ENCODE measurements around the gene UNC119.

The UNC119 gene

DNA sequence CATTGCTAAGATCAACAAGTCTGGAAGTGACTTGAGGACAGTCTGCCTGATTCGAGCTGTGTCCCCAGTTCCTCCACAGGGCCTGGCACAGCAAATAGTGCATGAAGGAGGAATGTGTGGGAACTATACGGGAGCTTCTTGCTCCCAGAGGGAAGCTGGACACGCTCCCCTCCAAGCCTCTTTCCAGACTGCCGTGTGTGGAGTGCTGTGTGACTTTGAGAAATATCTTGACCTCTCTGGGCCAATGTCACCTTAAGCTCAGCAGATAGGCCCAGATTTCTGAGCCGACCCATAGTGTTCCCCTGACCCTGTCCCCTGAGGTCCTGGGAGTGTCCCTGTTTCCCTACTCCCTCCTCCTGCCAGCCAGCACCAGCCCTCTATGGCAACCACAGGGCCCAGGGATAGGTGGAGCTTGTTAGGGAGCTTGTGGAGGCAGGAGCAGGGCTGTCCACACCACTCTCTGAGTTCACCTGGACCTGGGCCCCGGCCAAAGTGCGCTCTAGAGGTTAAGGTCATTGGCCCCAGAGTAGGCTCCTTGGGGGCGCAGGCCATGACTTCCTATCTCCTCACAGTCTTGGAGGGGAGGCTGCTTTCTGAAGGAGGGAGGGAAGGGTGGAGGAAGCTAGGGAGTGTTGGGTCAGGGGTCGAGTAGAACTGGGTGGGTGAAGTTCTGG, 52.6 kb downstream of the UNC119 start:
- DNase-seq (ENCODE audit: low spot score) = no peak
- no peak for FAIRE-seq

DNA sequence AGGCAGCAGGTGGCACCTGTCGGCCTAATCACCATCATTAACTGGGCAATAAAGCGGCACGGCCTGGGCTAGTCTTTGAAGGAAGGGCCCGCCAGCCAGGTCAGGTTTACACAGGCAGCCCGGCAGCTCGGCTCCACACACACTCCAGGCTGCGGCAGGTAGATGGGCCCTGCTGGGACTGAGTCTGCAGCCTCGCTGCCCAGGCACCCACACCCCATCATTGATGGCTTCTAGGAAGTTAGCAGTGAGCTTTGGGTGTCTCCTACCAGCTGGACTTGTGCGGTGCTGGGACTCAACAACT, 53.1 kb downstream of the UNC119 start:
- FAIRE-seq (no peak), DNase-seq (ENCODE audit: low spot score) (no peak)

DNA sequence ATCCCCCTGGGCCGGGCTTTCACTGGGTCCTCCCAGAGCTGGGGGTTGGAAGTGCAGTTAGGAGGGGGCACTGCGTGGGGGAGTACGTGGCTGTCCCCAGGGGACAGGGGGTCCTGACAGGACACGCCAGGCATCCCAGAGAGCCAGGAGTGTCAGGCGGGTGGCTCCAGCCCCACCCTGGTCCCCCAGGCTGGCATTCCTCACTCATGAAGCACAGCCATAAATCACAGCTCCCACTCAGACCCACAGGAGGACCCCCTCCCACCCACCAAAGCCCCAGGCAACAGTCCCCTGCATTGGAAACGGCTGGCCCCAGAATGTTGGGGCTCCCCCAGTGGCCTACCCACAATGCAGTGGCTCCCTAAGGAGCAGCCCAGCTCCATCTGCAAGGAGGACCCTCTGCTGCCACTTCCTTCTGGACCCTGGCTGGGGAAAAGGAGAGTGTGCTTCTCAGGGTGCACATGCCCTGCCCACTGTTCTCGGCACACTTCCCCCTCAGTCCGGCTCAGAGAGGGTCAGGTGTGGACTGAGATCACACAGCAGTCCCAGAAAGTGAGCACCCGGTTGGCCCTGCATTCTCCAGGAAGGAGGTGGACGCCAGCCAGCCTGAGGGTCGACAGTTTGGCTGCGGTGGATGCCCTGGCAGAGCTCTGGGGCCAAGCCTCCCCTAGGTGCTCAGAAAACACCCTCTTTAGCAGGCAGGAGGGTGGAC, 53.6 kb downstream of the UNC119 start:
- DNase-seq (ENCODE audit: low spot score) (no peak), FAIRE-seq (no peak)

DNA sequence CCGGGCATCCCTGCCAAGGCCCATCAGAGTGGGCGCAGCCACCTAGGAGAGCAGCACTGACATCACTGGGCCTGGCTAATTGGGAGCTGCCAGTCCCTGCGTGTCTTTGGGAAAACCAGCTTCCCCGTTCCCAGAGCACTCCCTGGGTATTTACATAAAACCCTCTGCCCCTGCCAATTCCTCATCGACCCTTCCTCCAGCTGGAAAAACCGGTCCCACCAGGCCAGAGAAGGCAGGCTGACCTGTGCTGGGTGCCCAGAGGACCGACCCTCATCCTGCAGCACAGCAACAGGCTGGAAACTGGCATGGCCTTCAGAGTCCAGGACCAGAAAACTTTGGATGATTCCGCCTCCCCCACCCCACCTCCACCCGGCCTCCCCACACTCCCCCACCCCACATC, 54.5 kb downstream of the UNC119 start:
- no peak for DNase-seq (ENCODE audit: low spot score)
- FAIRE-seq = no peak
